Measurements from ENCODE around the gene MED12L.

Gene MED12L

DNA sequence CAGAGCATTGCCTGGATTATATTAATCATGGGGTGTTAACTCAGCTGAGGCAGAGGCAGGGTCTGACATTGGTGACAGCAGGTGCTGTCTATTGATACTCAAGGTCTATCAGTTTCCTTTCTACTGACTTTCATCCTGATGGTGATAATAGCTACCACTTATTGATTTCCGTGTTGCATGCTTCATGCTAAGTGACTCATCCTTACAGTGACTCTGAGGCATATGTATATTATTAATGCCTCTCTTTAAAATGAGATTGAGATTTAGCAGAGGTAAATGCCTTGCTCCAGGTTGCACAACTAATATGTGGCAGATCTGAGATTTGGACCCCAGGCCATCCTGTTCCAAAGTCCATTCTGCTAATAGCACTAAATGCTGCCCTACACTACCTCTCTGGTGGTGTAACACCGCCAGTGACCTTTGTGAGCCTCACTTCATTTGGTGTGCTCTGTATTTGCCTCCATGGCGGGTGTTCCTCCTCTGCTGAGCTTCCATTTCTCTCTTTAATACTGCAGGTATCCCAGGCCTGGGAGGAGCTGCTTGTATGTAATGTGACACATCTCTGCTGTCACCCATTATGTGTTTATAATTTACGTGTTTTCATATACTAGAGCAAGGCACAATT is 67.1 kb downstream of the MED12L start:
- H3K4me3 ChIP-seq (ENCODE audit: low read depth, low read length): no peak overlapping the region
- TF ChIP-seq, protein P1, sequence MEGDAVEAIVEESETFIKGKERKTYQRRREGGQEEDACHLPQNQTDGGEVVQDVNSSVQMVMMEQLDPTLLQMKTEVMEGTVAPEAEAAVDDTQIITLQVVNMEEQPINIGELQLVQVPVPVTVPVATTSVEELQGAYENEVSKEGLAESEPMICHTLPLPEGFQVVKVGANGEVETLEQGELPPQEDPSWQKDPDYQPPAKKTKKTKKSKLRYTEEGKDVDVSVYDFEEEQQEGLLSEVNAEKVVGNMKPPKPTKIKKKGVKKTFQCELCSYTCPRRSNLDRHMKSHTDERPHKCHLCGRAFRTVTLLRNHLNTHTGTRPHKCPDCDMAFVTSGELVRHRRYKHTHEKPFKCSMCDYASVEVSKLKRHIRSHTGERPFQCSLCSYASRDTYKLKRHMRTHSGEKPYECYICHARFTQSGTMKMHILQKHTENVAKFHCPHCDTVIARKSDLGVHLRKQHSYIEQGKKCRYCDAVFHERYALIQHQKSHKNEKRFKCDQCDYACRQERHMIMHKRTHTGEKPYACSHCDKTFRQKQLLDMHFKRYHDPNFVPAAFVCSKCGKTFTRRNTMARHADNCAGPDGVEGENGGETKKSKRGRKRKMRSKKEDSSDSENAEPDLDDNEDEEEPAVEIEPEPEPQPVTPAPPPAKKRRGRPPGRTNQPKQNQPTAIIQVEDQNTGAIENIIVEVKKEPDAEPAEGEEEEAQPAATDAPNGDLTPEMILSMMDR (IDR thresholded peaks at IDR 0.05; ENCODE audit: low read depth, low read length): no peak

DNA sequence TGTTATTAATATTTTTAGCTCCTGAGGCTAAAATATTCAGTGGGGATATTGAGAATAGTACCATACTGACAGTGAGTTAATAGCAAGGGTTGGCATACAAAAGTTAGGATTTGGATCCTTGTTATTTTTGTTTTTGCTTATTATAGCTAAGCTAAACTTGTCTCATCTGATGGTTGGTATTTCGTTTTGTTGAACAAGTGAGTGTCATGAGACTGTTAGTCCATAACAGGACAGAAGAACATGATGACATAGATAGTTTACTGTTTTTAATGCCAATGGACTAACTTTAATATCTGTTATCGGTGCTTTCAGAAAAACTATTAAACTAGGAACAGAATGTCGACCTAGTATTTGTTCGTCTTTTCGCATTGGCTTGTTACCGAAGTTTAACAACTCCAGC is 69.1 kb downstream of the MED12L start:
- H3K4me3 ChIP-seq (ENCODE audit: low read depth, low read length): no peak overlapping the region
- TF ChIP-seq, protein P1 (IDR thresholded peaks at IDR 0.05; ENCODE audit: low read depth, low read length): no peak

DNA sequence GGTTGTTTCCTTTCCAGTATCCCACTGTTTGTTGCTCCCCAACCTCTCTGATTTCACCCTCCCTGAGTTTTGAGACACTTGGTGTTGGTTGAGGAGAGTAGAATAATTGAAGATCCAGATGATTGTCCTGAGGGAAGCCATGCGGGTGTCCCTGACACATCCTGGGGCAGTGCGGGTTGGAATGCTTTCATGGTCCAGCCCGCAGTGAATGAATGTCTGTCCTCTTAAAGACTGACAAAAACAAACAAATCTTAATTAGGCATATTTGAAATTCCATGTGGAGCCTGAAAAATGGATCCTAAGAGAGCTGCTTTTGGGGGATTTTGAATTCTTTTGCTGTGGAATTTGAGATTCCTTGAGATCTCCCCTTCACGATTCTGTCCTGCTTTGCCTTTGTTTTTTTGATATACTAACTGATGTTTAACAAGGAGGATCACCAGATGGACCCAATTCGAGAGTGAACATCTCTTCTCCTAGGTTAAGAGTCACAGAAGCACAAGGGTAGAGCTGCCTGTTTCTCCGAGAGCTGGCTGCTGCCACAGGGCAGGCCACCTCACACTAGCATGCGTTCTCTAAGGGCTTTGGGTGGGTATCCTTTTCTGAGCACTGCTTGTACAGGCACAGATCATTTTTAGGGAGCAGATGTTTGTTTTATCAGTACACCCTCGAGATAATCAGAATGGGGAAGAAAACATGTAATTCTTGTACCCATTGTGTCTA is 70.1 kb downstream of the MED12L start:
- TF ChIP-seq, protein P1 (IDR thresholded peaks at IDR 0.05; ENCODE audit: low read depth, low read length): no peak
- no peak overlapping the region for H3K4me3 ChIP-seq (ENCODE audit: low read depth, low read length)

DNA sequence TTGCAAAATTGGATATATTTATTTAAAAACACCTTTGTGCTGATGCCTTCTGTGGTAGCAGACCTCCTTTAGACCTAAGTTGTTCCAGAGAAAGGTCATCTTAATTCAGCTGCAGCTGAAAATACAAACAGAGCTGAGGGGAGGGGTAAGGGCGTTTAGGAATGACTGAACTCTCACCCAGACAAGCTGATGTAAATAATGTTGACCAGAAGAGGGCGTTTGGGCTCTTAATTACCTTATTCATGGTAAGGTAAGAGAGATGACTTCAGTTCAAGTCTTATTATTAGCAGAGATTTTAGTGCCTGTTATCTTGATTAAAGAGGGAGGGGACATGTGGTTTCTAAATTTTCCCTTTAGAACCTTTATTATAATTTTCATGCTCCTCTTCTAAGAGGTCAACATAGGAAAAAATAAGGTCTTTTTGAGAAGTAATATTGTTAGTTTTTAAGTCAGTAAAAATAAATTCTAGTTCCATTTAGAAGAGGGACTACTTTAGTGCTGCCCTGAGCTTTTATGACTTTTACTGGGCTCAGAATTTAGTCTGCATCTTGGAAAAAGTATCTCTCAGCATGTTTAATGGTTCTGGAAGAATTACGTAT is 71.3 kb downstream of the MED12L start:
- TF ChIP-seq, protein P1 (IDR thresholded peaks at IDR 0.05; ENCODE audit: low read depth, low read length): no peak; the same call in 1 of the 2 replicates
- no peak overlapping the region for H3K4me3 ChIP-seq (ENCODE audit: low read depth, low read length)

DNA sequence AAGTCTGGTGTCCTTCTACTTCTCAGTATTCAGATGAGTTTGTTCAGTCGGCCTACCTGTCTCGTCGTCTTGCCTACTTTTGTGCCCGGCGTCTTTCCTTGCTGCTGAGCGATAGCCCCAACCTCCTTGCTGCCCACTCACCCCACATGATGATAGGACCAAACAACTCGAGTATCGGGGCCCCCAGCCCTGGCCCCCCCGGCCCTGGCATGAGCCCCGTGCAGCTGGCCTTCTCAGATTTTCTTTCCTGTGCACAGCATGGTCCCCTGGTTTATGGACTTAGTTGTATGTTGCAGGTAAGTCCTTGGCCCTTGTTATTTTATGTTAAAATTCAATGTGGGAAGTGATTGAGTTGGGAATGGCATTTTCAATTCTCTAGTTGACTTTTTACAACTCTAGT is 74.3 kb downstream of the MED12L start:
- TF ChIP-seq, protein P1 (IDR thresholded peaks at IDR 0.05; ENCODE audit: low read depth, low read length): no peak
- H3K4me3 ChIP-seq (ENCODE audit: low read depth, low read length): no peak overlapping the region

DNA sequence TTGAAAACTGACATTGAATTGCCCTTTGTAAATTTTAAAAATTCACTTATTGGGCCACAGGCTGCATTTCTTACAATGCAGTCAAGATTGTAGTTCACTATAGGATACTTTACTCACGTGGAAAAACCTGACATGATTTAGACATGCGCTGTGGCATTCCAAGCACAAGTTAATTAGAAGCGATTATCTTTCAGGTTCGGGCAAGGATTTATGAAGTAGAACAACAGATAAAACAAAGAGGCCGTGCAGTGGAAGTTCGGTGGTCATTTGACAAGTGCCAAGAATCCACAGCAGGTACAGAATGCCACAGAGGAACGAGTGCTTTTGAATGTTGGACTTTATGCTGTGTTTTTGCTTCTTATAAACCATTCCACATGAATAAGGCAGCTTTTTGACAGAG is 79.8 kb downstream of the MED12L start:
- TF ChIP-seq, protein P1 (IDR thresholded peaks at IDR 0.05; ENCODE audit: low read depth, low read length): no peak
- H3K4me3 ChIP-seq (ENCODE audit: low read depth, low read length): no peak overlapping the region

DNA sequence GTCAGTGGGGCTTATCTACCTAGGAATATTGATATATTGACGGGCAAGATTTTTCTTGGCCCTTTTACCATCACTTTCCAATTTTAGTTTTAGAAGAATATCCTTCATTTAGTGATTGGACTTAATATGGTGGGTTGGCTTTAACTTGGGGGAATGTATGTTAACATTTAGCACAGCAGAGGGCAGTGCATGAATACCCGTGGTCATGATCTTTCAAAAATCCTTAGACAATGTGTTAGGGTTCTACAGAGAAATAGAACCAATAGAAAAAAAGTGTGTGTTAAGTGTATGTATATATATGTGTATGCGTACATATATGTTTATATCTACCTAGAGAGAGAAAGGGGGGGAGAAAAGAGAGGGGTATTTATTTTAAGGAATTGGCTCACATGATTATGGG is 80.7 kb downstream of the MED12L start:
- TF ChIP-seq, protein P1 (IDR thresholded peaks at IDR 0.05; ENCODE audit: low read depth, low read length): no peak
- no peak overlapping the region for H3K4me3 ChIP-seq (ENCODE audit: low read depth, low read length)
